AG04449 (cell line): ENCODE data around the gene GNAT3.

Experiments
- CTCF ChIA-PET: fragments of 350-600 bp; formaldehyde crosslinking; extraction: SDS; loops from one replicate; lab custom pipeline; 2021; ENCODE audit warnings: antibody characterized with exemption; lab: Yijun Ruan, JAX
- POLR2A ChIA-PET: fragments of 400-600, 350-600 bp; formaldehyde crosslinking; extraction: SDS; loops from one replicate; lab custom pipeline; 2020; ENCODE audit warnings: antibody characterized with exemption, inconsistent platforms; lab: Yijun Ruan, JAX
- DNase-seq: peaks from one replicate; pipeline ENCODE4 v3.0.0-alpha.2; 2010; ENCODE audit warnings: low read depth, low spot score
- H3K4me3 ChIP-seq: 2 replicates; pipeline ENCODE4 v1.5.1; 2011; ENCODE audit warnings: low read depth, mild to moderate bottlenecking, control low read depth, low read length
- CTCF ChIP-seq: IDR thresholded peaks from one replicate; pipeline ENCODE4 v1.5.1; 2011; ENCODE audit warnings: mild to moderate bottlenecking, moderate library complexity, low read length, control low read depth, inconsistent platforms; ENCODE audit not compliant: insufficient read depth; ENCODE audit errors: missing control alignments

GNAT3 gene

GRCh38 chr7:80488406-80488805 is 23.5 kb downstream of the GNAT3 start:
- no peak overlapping the region for H3K4me3 ChIP-seq
- ChIA-PET CTCF (no interaction called here), POLR2A (no interaction called here)
- TF ChIP-seq CTCF, result no peak
- DNase-seq, result no peak

GRCh38 chr7:80485721-80486120 is 26.1 kb downstream of the GNAT3 start:
- CTCF ChIA-PET, result no interaction called here
- H3K4me3 ChIP-seq, result no peak overlapping the region
- DNase-seq, result no peak
- POLR2A ChIA-PET, result no interaction called here
- no peak for TF ChIP-seq CTCF

DNA sequence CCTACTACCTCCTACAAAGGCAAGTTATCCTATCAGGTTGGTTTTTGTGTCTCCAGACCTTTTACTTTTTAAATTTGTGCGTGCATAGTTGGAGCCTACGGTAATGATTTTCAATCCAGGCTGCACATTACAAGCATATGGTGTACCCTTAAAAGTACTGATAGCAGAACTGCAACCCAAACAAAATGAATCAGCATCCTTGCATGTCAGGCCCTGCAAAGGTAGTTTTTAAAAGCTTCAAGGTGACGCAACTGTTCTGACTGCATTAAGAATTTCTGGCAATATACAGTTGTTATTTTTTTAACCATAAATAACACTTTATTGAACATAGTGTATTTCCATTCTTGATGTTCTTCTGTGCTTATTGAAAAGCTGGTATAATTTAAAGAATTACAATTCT is 28.9 kb downstream of the GNAT3 start:
- no peak for DNase-seq
- POLR2A ChIA-PET, result no interaction called here
- TF ChIP-seq CTCF, result no peak
- H3K4me3 ChIP-seq, result no peak overlapping the region
- CTCF ChIA-PET, result no interaction called here

GRCh38 chr7:80481196-80481884 is 30.5 kb downstream of the GNAT3 start:
- POLR2A ChIA-PET, result no interaction called here
- CTCF ChIA-PET, result no interaction called here
- TF ChIP-seq CTCF, result no peak

DNA sequence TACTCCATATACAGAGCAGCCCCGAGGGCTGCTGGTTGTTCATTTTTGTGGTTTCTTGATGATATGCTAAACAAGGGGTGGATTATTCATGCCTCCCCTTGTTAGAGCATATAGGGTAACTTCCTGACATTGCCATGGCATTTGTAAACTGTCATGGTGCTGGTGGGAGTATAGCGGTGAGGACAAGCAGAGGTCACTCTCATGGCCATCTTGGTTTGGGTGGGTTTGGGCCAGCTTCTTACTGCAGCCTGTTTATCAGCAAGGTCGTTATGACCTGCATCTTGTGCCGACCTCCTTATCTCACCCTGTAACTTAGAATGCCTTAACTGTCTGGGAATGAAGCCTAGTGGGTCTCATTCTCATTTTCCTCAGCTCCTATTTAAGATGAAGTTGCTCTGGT is 31.3 kb downstream of the GNAT3 start:
- no peak overlapping the region for H3K4me3 ChIP-seq
- ChIA-PET POLR2A (no interaction called here), CTCF (no interaction called here)
- TF ChIP-seq CTCF, result no peak
- no peak for DNase-seq

More at GRCh38 chr7:80481196-80481884, 30.5 kb downstream of the GNAT3 start:
- H3K4me3 ChIP-seq, result no peak overlapping the region
- DNase-seq, result no peak

DNA sequence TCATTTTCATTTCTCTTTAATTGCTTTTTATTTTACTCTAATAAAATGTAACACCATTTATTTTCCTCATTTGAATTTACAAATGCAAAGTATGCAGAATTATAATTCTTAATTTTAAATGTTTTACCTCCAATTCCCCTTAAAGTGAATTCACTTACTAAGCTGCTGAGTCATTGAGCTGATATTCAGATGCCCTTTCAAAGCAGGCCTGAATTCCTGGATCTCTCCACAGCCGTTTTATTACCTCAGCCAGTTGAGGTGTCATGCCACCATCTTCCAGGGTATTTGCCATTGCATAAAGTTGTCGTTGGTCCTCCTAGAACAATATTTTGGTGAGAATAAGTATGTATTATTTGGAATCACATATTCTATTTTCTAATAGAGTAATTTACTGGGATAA is 33.2 kb downstream of the GNAT3 start:
- TF ChIP-seq CTCF, result no peak
- ChIA-PET CTCF (interaction anchor here (1.3 kb wide), 1 partner anchor 10 kb away, joined by 3 read pairs; no protein-coding TSS in a partner anchor), POLR2A (no interaction called here)
- no peak overlapping the region for H3K4me3 ChIP-seq
- no peak for DNase-seq
